GM12878 (cell line): ENCODE results near the gene IL17B. TPM values are rescaled to one million over a fixed set of nuclear protein-coding genes. Genes with fewer than 3 reads are reported as not detected.

Experiments used
- ATAC-seq: fragments of 200-7000 bp; cut with Tn5 transposase; 3 replicates; pipeline ENCODE4 v1.9.1; 2020; ENCODE audit warnings: mild to moderate bottlenecking, moderate library complexity
- BruUV-seq: library from RNA; stranded (reverse); fragments of 400-500 nt; replicated peaks from 2 replicates; lab custom pipeline; 2021; lab: Mats Ljungman, UMichigan
- CTCF ChIA-PET: fragments of 300-600 bp; sonication (Branson Sonifier 250); formaldehyde crosslinking; extraction: SDS; loops from one replicate; lab custom pipeline; 2021; ENCODE audit warnings: inconsistent platforms; lab: Yijun Ruan, JAX
- POLR2A ChIA-PET: fragments of 350-600 bp; formaldehyde crosslinking; extraction: SDS; loops from one replicate; lab custom pipeline; 2021; ENCODE audit warnings: inconsistent platforms; lab: Charles Lee
- RAD21 ChIA-PET: fragments of 300-600 bp; sonication (Branson Sonifier 250); formaldehyde crosslinking; loops from one replicate; lab custom pipeline; 2023; ENCODE audit warnings: antibody characterized with exemption; ENCODE audit not compliant: unreplicated experiment; lab: Charles Lee
- SMC1A ChIA-PET: fragments of 300-600 bp; sonication (Branson Sonifier 250); formaldehyde crosslinking; loops from one replicate; lab custom pipeline; 2023; ENCODE audit not compliant: unreplicated experiment, uncharacterized antibody; lab: Charles Lee
- DNase-seq: peaks from one replicate; pipeline ENCODE4 v3.0.0-alpha.2; 2011; ENCODE audit warnings: low read depth, low spot score
- FAIRE-seq: peaks from 3 replicates; lab custom pipeline; 2011; peaks lifted over from hg19 to GRCh38; lab: Jason Lieb, UNC
- H2AFZ ChIP-seq: 2 replicates; pipeline ENCODE4 v1.6.0; 2011; ENCODE audit warnings: low read depth, low read length, control low read depth; ENCODE audit not compliant: control insufficient read depth
- H3K27ac ChIP-seq: 2 replicates; pipeline ENCODE4 v1.5.1; 2011; ENCODE audit warnings: control low read depth; ENCODE audit not compliant: control insufficient read depth, insufficient read depth
- H3K27me3 ChIP-seq, 2 experiments: replicated peaks in 1 of 2; 2 replicates each; pipeline versions ENCODE4 v1.6.0 to v1.6.1; 2011; ENCODE audit warnings: low read length in 1 of 2; ENCODE audit not compliant: control insufficient read depth in 2 of 2, insufficient read depth in 2 of 2
- H3K36me3 ChIP-seq, 2 experiments: 2 replicates each; pipeline ENCODE4 v1.5.1; 2011; ENCODE audit warnings: low read length in 1 of 2; ENCODE audit not compliant: control insufficient read depth in 2 of 2, insufficient read depth in 2 of 2
- H3K4me1 ChIP-seq: 2 replicates; pipeline ENCODE4 v1.6.1; 2011; ENCODE audit warnings: mild to moderate bottlenecking, low read length, moderate library complexity, mixed read lengths; ENCODE audit not compliant: control insufficient read depth, insufficient read depth
- H3K4me2 ChIP-seq: 2 replicates; pipeline ENCODE4 v1.6.0; 2011; ENCODE audit warnings: control low read depth; ENCODE audit not compliant: control insufficient read depth, insufficient read depth
- H3K4me3 ChIP-seq: fragments of 200-600 bp; sonication (generic); 2 replicates; pipeline ENCODE4 v1.5.1; 2016
- H3K79me2 ChIP-seq: 2 replicates; pipeline ENCODE4 v1.6.0; 2011; ENCODE audit warnings: low read length; ENCODE audit not compliant: control insufficient read depth, insufficient read depth
- H3K9ac ChIP-seq: 2 replicates; pipeline ENCODE4 v1.8.0; 2011; ENCODE audit warnings: low read length, control low read depth, mixed read lengths; ENCODE audit not compliant: control insufficient read depth, insufficient read depth
- H3K9me3 ChIP-seq: replicated peaks from 3 replicates; pipeline ENCODE4 v1.5.1; 2011; ENCODE audit warnings: mild to moderate bottlenecking, low read length; ENCODE audit not compliant: control insufficient read depth, insufficient read depth
- H4K20me1 ChIP-seq: 2 replicates; pipeline ENCODE4 v1.6.0; 2011; ENCODE audit not compliant: control insufficient read depth, insufficient read depth
- ASH2L ChIP-seq: fragments of 300-600, 200-600 bp; sonication (generic); IDR thresholded peaks from 2 replicates; pipeline ENCODE4 v1.6.1; 2017; ENCODE audit warnings: low read depth, mild to moderate bottlenecking, borderline replicate concordance
- CBX3 ChIP-seq: fragments of 200-600 bp; sonication (generic); IDR thresholded peaks from 2 replicates; pipeline ENCODE4 v1.6.1; 2016; ENCODE audit warnings: low read depth, borderline replicate concordance
- CBX5 ChIP-seq: sonication (generic); IDR thresholded peaks from 2 replicates; pipeline ENCODE4 v1.6.1; 2016; ENCODE audit warnings: low read depth, moderate library complexity, mild to moderate bottlenecking, inconsistent platforms
- CHD2 ChIP-seq: IDR thresholded peaks from 2 replicates; pipeline ENCODE4 v1.6.1; 2011; ENCODE audit warnings: low read depth, low read length, improper control_type of control experiment, borderline replicate concordance
- E2F4 ChIP-seq: IDR thresholded peaks from 2 replicates; pipeline ENCODE4 v1.6.1; 2012; ENCODE audit warnings: low read depth, low read length, improper control_type of control experiment
- E2F8 ChIP-seq: fragments of 450-650 bp; IDR thresholded peaks from 2 replicates; pipeline ENCODE4 v1.6.1; 2018; ENCODE audit warnings: mild to moderate bottlenecking, low read depth, moderate library complexity; ENCODE audit not compliant: partially characterized antibody
- EZH2 ChIP-seq: IDR thresholded peaks from 2 replicates; pipeline ENCODE4 v1.6.1; 2012; ENCODE audit warnings: low read depth, mild to moderate bottlenecking, control low read depth, inconsistent platforms, low read length, borderline replicate concordance; ENCODE audit not compliant: control insufficient read depth
- MYC ChIP-seq: IDR thresholded peaks from 2 replicates; pipeline ENCODE4 v1.6.1; 2011; ENCODE audit warnings: mild to moderate bottlenecking, low read length, moderate library complexity, inconsistent platforms; ENCODE audit not compliant: insufficient read depth, insufficient replicate concordance, insufficient read length, severe bottlenecking
- NBN ChIP-seq: fragments of 450-650 bp; IDR thresholded peaks from 2 replicates; pipeline ENCODE4 v1.6.1; 2016
- PAX5 ChIP-seq: IDR thresholded peaks from 2 replicates; pipeline ENCODE4 v1.6.1; 2011; ENCODE audit warnings: low read depth, low read length, borderline replicate concordance
- PAX8 ChIP-seq: fragments of 450-650 bp; IDR thresholded peaks from 2 replicates; pipeline ENCODE4 v1.6.1; 2017; ENCODE audit warnings: mild to moderate bottlenecking, moderate library complexity
- POLR2A ChIP-seq: IDR thresholded peaks from 2 replicates; pipeline ENCODE4 v1.6.1; 2011; ENCODE audit warnings: low read depth, mild to moderate bottlenecking, low read length
- RCOR1 ChIP-seq: conservative IDR thresholded peaks from 2 replicates; pipeline ENCODE4 v1.6.1; 2012; ENCODE audit warnings: low read depth, low read length, improper control_type of control experiment
- SMAD1 ChIP-seq: fragments of 450-650 bp; IDR thresholded peaks from 2 replicates; pipeline ENCODE4 v1.6.1; 2018; ENCODE audit warnings: mild to moderate bottlenecking, low read depth; ENCODE audit not compliant: partially characterized antibody
- SP1 ChIP-seq: IDR thresholded peaks from one replicate; pipeline ENCODE4 v1.6.1; 2011; ENCODE audit warnings: low read depth, low read length
- SREBF2 ChIP-seq: IDR thresholded peaks from 2 replicates; pipeline ENCODE4 v1.6.1; 2012; ENCODE audit warnings: mild to moderate bottlenecking, low read length
- SRF ChIP-seq, 2 experiments: IDR thresholded peaks; 2 replicates each; pipeline ENCODE4 v1.6.1; 2011; ENCODE audit warnings: low read depth in 2 of 2, low read length in 2 of 2, mild to moderate bottlenecking in 1 of 2, moderate library complexity in 1 of 2
- ZZZ3 ChIP-seq: IDR thresholded peaks from 2 replicates; pipeline ENCODE4 v1.6.1; 2011; ENCODE audit warnings: low read depth; ENCODE audit not compliant: control insufficient read depth, insufficient read length
- WGBS: methylation state at CpG from one replicate; pipeline ENCODE4 v1.1.6; 2016; ENCODE audit warnings: low lambda C conversion rate; ENCODE audit not compliant: insufficient replicate concordance, insufficient coverage; ENCODE audit errors: missing lambda C conversion rate; 5-methylcytosine and 5-hydroxymethylcytosine counted together
- in situ Hi-C: fragments of 300-500 bp; cut with MboI; formaldehyde crosslinking; loops from 9 replicates; pipeline ENCODE4 v1.14.3; 2018; ENCODE audit warnings: mixed read lengths
- intact Hi-C: fragments of 100-400 bp; cut with micrococcal nuclease; formaldehyde crosslinking; loops from one replicate; pipeline ENCODE4 v1.14.2; 2022; ENCODE audit not compliant: unreplicated experiment
- polyA plus RNA-seq, 11 experiments: library from polyadenylated mRNA; depleted of rRNA in 4 of 11; unstranded in 6 of 11; stranded (reverse) in 5 of 11; fragments of >200 nt; fragmentation: Nextera tagmentation in 4 of 11; fragmentation: Illumina TruSeq in 1 of 11; extraction: Ambion mirVana in 4 of 11; extraction: Trizol in 1 of 11; gene quantifications; 1 replicate in 1 of 11; 2 replicates in 10 of 11; pipeline versions ENCODE4 v1.2.1 to v1.2.3, GENCODE V29; 2011 to 2016; ENCODE audit warnings: inconsistent platforms in 2 of 11, missing spikeins in 2 of 11, low read depth in 1 of 11
- total RNA-seq, 4 experiments: library from RNA; depleted of rRNA in 3 of 4; stranded (reverse); fragments of >200 nt in 3 of 4; fragmentation: Illumina TruSeq in 1 of 4; extraction: Trizol in 1 of 4; gene quantifications; 2 replicates each; pipeline versions ENCODE4 v1.2.1 to v1.2.3, GENCODE V29; 2013 to 2021

The IL17B gene
- total and polyA plus RNA-seq, 10 of the 15 experiments (the other 5 are each of a cell fraction or from before 2014, with no cell fraction given), result not detected

- no peak overlapping the region for H3K9ac ChIP-seq
- ChIA-PET RAD21 (no interaction called here), POLR2A (interaction anchor here (0.6 to 0.9 kb wide), 2 partner anchors 7 to 288 kb away, joined by 3 to 4 read pairs; no protein-coding TSS in a partner anchor), SMC1A (interaction anchor here (1.0 to 1.4 kb wide), 3 partner anchors 9 to 28 kb away, joined by 3 to 4 read pairs (median 3); no protein-coding TSS in a partner anchor), CTCF (interaction anchor here (1.4 kb wide), 1 partner anchor 27 kb away, joined by 3 read pairs; no protein-coding TSS in a partner anchor)
- WGBS, result 37% methylated on average over 12 of the region's 12 CpGs
- TF ChIP-seq ZZZ3, result no peak
- TF ChIP-seq SRF (IDR thresholded peaks at IDR 0.05; ENCODE audit: low read depth in 2 of 2, low read length in 2 of 2), result no peak
- TF ChIP-seq POLR2A, result no peak
- no peak for TF ChIP-seq SMAD1
- no peak for TF ChIP-seq RCOR1
- TF ChIP-seq SP1, result no peak
- TF ChIP-seq SREBF2, result no peak
- no peak for TF ChIP-seq E2F8
- TF ChIP-seq CBX5, result no peak
- no peak for TF ChIP-seq MYC
- TF ChIP-seq PAX5, result no peak
- no peak for TF ChIP-seq NBN
- TF ChIP-seq CHD2, result no peak
- no peak for TF ChIP-seq EZH2
- no peak for TF ChIP-seq ASH2L
- no peak for TF ChIP-seq E2F4
- TF ChIP-seq CBX3, result no peak
- no peak for TF ChIP-seq PAX8
- H3K9me3 ChIP-seq, result no peaks in the 10 kb centered on the region
- no peaks in the 10 kb centered on the region for H3K79me2 ChIP-seq
- peaks cover 0 to 2% of the 10 kb centered on the region in 2 experiments; a peak in 2 of 4 replicates for H3K27me3 ChIP-seq
- H4K20me1 ChIP-seq, result no peaks in the 10 kb centered on the region
- no peak for FAIRE-seq
- no peak for DNase-seq
- no peak for ATAC-seq
- H3K27ac ChIP-seq, result no peak overlapping the region
- H3K36me3 ChIP-seq, result no peaks in the 10 kb centered on the region
- no peaks in the 10 kb centered on the region for H3K4me1 ChIP-seq
- H3K4me2 ChIP-seq, result no peak overlapping the region
- H2AFZ ChIP-seq, result no peak overlapping the region
- in situ Hi-C loops (no loop called here), intact Hi-C loops (no loop called here)
- H3K4me3 ChIP-seq, result no peak overlapping the region
- BruUV-seq, result no TSS peak
Measured at GRCh38 chr5:149408252-149409099, 29.4 kb upstream of the IL17B start.
